Neural cell (in vitro differentiated cells): ENCODE results near the gene ALDH3A2. TPM values are rescaled to one million over a fixed set of nuclear protein-coding genes. Genes with fewer than 3 reads are reported as not detected.

Source experiments
- H2AFZ ChIP-seq: fragments of 200-600, 300-800 bp; sonication (generic), shearing (Covaris generic); 2 replicates; pipeline ENCODE4 v1.6.0; 2014; ENCODE audit warnings: low read depth, mild to moderate bottlenecking, antibody characterized with exemption, low read length, moderate library complexity
- H3F3A ChIP-seq: fragments of 200-600 bp; shearing (Covaris generic); 2 replicates; pipeline ENCODE4 v1.6.1; 2016; ENCODE audit warnings: mild to moderate bottlenecking, moderate library complexity, mixed read lengths, antibody characterized with exemption, low read length; ENCODE audit not compliant: insufficient read depth, poor library complexity, severe bottlenecking
- H3K27ac ChIP-seq: fragments of 200-600, 300-800 bp; sonication (generic), shearing (Covaris generic); 2 replicates; pipeline ENCODE4 v1.5.1; 2014; ENCODE audit warnings: mild to moderate bottlenecking, low read length, moderate library complexity
- H3K27me3 ChIP-seq: fragments of 300-800, 200-600 bp; sonication (generic), shearing (Covaris generic); 2 replicates; pipeline ENCODE4 v1.6.0; 2014; ENCODE audit warnings: mild to moderate bottlenecking, low read depth, low read length, moderate library complexity; ENCODE audit not compliant: insufficient read depth
- H3K36me3 ChIP-seq: fragments of 300-800, 200-600 bp; sonication (generic), shearing (Covaris generic); 2 replicates; pipeline ENCODE4 v1.5.1; 2014; ENCODE audit warnings: mild to moderate bottlenecking, antibody characterized with exemption, low read length, moderate library complexity; ENCODE audit not compliant: insufficient read depth
- H3K4me2 ChIP-seq: fragments of 300-800, 200-600 bp; sonication (generic), shearing (Covaris generic); 2 replicates; pipeline ENCODE4 v1.6.0; 2014; ENCODE audit warnings: mild to moderate bottlenecking, low read length
- H3K4me3 ChIP-seq: fragments of 300-800, 200-600 bp; sonication (generic), shearing (Covaris generic); 2 replicates; pipeline ENCODE4 v1.5.1; 2014; ENCODE audit warnings: mild to moderate bottlenecking, low read length, moderate library complexity
- H3K79me2 ChIP-seq: fragments of 200-600 bp; shearing (Covaris generic); replicated peaks from 2 replicates; pipeline ENCODE4 v1.6.0; 2014; ENCODE audit warnings: mild to moderate bottlenecking, low read length, moderate library complexity; ENCODE audit not compliant: insufficient read depth
- H3K9ac ChIP-seq: fragments of 300-800, 200-600 bp; sonication (generic), shearing (Covaris generic); 2 replicates; pipeline ENCODE4 v1.6.1; 2016; ENCODE audit warnings: mild to moderate bottlenecking, low read length, mixed read lengths
- H3K9me2 ChIP-seq: fragments of 200-600 bp; shearing (Covaris generic); 2 replicates; pipeline ENCODE4 v1.6.1; 2016; ENCODE audit warnings: mild to moderate bottlenecking, low read length, mixed read lengths; ENCODE audit not compliant: insufficient read depth
- H3K9me3 ChIP-seq: fragments of 200-600, 300-800 bp; sonication (generic), shearing (Covaris generic); 2 replicates; pipeline ENCODE4 v1.6.1; 2016; ENCODE audit warnings: mild to moderate bottlenecking, mixed run types, low read length, moderate library complexity, mixed read lengths
- H4K20me1 ChIP-seq: fragments of 200-600 bp; shearing (Covaris generic); 2 replicates; pipeline ENCODE4 v1.6.1; 2016; ENCODE audit warnings: mild to moderate bottlenecking, mixed run types; ENCODE audit not compliant: insufficient read depth
- CTCF ChIP-seq: fragments of 450-650 bp; IDR thresholded peaks from 2 replicates; pipeline ENCODE4 v1.5.1; 2014; ENCODE audit warnings: antibody characterized with exemption, mild to moderate bottlenecking, moderate library complexity; ENCODE audit not compliant: poor library complexity, severe bottlenecking
- EP300 ChIP-seq: fragments of 450-650 bp; conservative IDR thresholded peaks from 2 replicates; pipeline ENCODE4 v1.6.1; 2014; ENCODE audit warnings: antibody characterized with exemption, mild to moderate bottlenecking, moderate library complexity; ENCODE audit not compliant: poor library complexity, severe bottlenecking
- EZH2 ChIP-seq: fragments of 200-600, 300-800 bp; shearing (Covaris generic), sonication (generic); IDR thresholded peaks from 2 replicates; pipeline ENCODE4 v1.6.1; 2014; ENCODE audit warnings: antibody characterized with exemption, low read length, borderline replicate concordance, mild to moderate bottlenecking; ENCODE audit not compliant: insufficient read depth, poor library complexity, severe bottlenecking
- MXI1 ChIP-seq: fragments of 450-650 bp; conservative IDR thresholded peaks from 2 replicates; pipeline ENCODE4 v1.6.1; 2014; ENCODE audit warnings: antibody characterized with exemption, mild to moderate bottlenecking; ENCODE audit not compliant: poor library complexity, severe bottlenecking
- POLR2AphosphoS5 ChIP-seq: IDR thresholded peaks from 2 replicates; pipeline ENCODE4 v1.6.1; 2012
- RAD21 ChIP-seq: fragments of 450-650 bp; conservative IDR thresholded peaks from 2 replicates; pipeline ENCODE4 v1.6.1; 2014; ENCODE audit warnings: antibody characterized with exemption, mild to moderate bottlenecking, moderate library complexity
- REST ChIP-seq: IDR thresholded peaks from 2 replicates; pipeline ENCODE4 v1.6.1; 2012; ENCODE audit warnings: borderline replicate concordance
- SMC3 ChIP-seq: fragments of 450-650 bp; conservative IDR thresholded peaks from 2 replicates; pipeline ENCODE4 v1.6.1; 2014; ENCODE audit warnings: antibody characterized with exemption, mild to moderate bottlenecking, moderate library complexity; ENCODE audit not compliant: poor library complexity
- TAF1 ChIP-seq: IDR thresholded peaks from 2 replicates; pipeline ENCODE4 v1.6.1; 2012; ENCODE audit warnings: low read depth
- polyA plus RNA-seq: library from polyadenylated mRNA; depleted of rRNA; stranded (reverse); fragments of >200 nt; gene quantifications from 2 replicates; pipeline ENCODE4 v1.2.3, GENCODE V29; 2014

Gene ALDH3A2
- polyA plus RNA-seq, 1 donor from 2014 or later: 51.2 TPM

- no peak overlapping the region for H2AFZ ChIP-seq
These were observed 29.3 kb downstream of the ALDH3A2 start for GRCh38 chr17:19677736-19678379.

More at GRCh38 chr17:19677736-19678379, 29.3 kb downstream of the ALDH3A2 start:
- Histone ChIP-seq H3K9me3 (no peaks in the 10 kb centered on the region), H3K9me2 (no peaks in the 10 kb centered on the region), H3K27me3 (no peaks in the 10 kb centered on the region), H4K20me1 (no peaks in the 10 kb centered on the region), H3F3A (no peaks in the 10 kb centered on the region), H3K4me3 (no peak overlapping the region), H3K36me3 (peaks cover 5% of the 10 kb centered on the region), H3K9ac (no peak overlapping the region), H3K4me2 (no peak overlapping the region), H3K79me2 (no peaks in the 10 kb centered on the region), H3K27ac (no peak overlapping the region)
- no peak for TF ChIP-seq CTCF
- no peak for TF ChIP-seq REST
- no peak for TF ChIP-seq TAF1
- no peak for TF ChIP-seq POLR2AphosphoS5
- no peak for TF ChIP-seq EP300
- no peak for TF ChIP-seq RAD21
- TF ChIP-seq SMC3: no peak
- no peak for TF ChIP-seq EZH2
- no peak for TF ChIP-seq MXI1
